Hepatocyte (in vitro differentiated cells): ENCODE results near the gene TBL1X. TPM values are rescaled to one million over a fixed set of nuclear protein-coding genes. Genes with fewer than 3 reads are reported as not detected.

Experiments used
- DNase-seq: peaks from one replicate; pipeline ENCODE4 v3.0.0-alpha.2; 2016; ENCODE audit warnings: low spot score
- H2AFZ ChIP-seq: fragments of 200-600 bp; sonication (generic); 2 replicates; pipeline ENCODE4 v1.6.0; 2016; ENCODE audit warnings: antibody characterized with exemption, mild to moderate bottlenecking
- H3K27ac ChIP-seq: fragments of 200-600 bp; sonication (generic); 2 replicates; pipeline ENCODE4 v1.5.1; 2016; ENCODE audit warnings: mild to moderate bottlenecking
- H3K27me3 ChIP-seq: fragments of 200-600 bp; sonication (generic); 2 replicates; pipeline ENCODE4 v1.6.1; 2016
- H3K36me3 ChIP-seq: fragments of 200-600 bp; sonication (generic); replicated peaks from 2 replicates; pipeline ENCODE4 v1.5.1; 2016; ENCODE audit warnings: low read depth; ENCODE audit not compliant: insufficient read depth
- H3K4me1 ChIP-seq: fragments of 200-600 bp; sonication (generic); 2 replicates; pipeline ENCODE4 v1.5.1; 2016; ENCODE audit warnings: mild to moderate bottlenecking, moderate library complexity; ENCODE audit not compliant: insufficient read depth
- H3K4me2 ChIP-seq: fragments of 200-600 bp; sonication (generic); 2 replicates; pipeline ENCODE4 v1.6.0; 2016
- H3K4me3 ChIP-seq: fragments of 200-600 bp; sonication (generic); 2 replicates; pipeline ENCODE4 v1.5.1; 2016; ENCODE audit warnings: mild to moderate bottlenecking
- H3K79me2 ChIP-seq: fragments of 200-600 bp; sonication (generic); 2 replicates; pipeline ENCODE4 v1.6.0; 2017; ENCODE audit warnings: mild to moderate bottlenecking
- H3K9me2 ChIP-seq: fragments of 200-600 bp; sonication (generic); replicated peaks from 2 replicates; pipeline ENCODE4 v1.6.0; 2017; ENCODE audit warnings: mild to moderate bottlenecking; ENCODE audit not compliant: insufficient read depth
- H3K9me3 ChIP-seq: fragments of 200-600 bp; sonication (generic); 2 replicates; pipeline ENCODE4 v1.5.1; 2016; ENCODE audit warnings: low read depth, mild to moderate bottlenecking
- H4K20me1 ChIP-seq: fragments of 200-600 bp; sonication (generic); 2 replicates; pipeline ENCODE4 v1.6.0; 2016; ENCODE audit warnings: mild to moderate bottlenecking; ENCODE audit not compliant: insufficient read depth, poor library complexity, severe bottlenecking
- CTCF ChIP-seq: fragments of 200-600 bp; sonication (generic); IDR thresholded peaks from 2 replicates; pipeline ENCODE4 v1.5.1; 2016; ENCODE audit warnings: antibody characterized with exemption, mild to moderate bottlenecking; ENCODE audit not compliant: poor library complexity
- EZH2 ChIP-seq: fragments of 200-600 bp; sonication (generic); IDR thresholded peaks from 2 replicates; pipeline ENCODE4 v1.6.1; 2016; ENCODE audit warnings: antibody characterized with exemption, mild to moderate bottlenecking, borderline replicate concordance
- EZH2phosphoT487 ChIP-seq: fragments of 200-600 bp; sonication (generic); IDR thresholded peaks from one replicate; pipeline ENCODE4 v1.6.1; 2018; ENCODE audit warnings: antibody characterized with exemption, mild to moderate bottlenecking, low read depth, moderate library complexity; ENCODE audit not compliant: unreplicated experiment, severe bottlenecking
- WGBS: methylation state at CpG from one replicate; pipeline ENCODE4 v1.1.6; 2016; ENCODE audit warnings: low lambda C conversion rate; ENCODE audit errors: missing lambda C conversion rate; 5-methylcytosine and 5-hydroxymethylcytosine counted together
- polyA plus RNA-seq: library from polyadenylated mRNA; unstranded; fragments of >200 nt; fragmentation: Nextera tagmentation; extraction: Ambion mirVana; gene quantifications from 2 replicates; pipeline ENCODE4 v1.2.1, GENCODE V29; 2016
- total RNA-seq: library from RNA; depleted of rRNA; stranded (reverse); fragments of >200 nt; gene quantifications from 2 replicates; pipeline ENCODE4 v1.2.3, GENCODE V29; 2014

TBL1X gene
- total and polyA plus RNA-seq, 2 experiments from 2014 or later = 14.9 to 16.0 TPM

GRCh38 chrX:9609987-9610386 lies 145.1 kb downstream of the TBL1X start:
- Histone ChIP-seq H4K20me1 (no peaks in the 10 kb centered on the region), H3K4me1 (no peaks in the 10 kb centered on the region), H3K4me2 (no peak overlapping the region), H3K36me3 (no peaks in the 10 kb centered on the region), H3K9me2 (no peaks in the 10 kb centered on the region), H3K27me3 (no peaks in the 10 kb centered on the region), H3K9me3 (no peaks in the 10 kb centered on the region), H3K27ac (no peak overlapping the region), H3K4me3 (no peak overlapping the region), H3K79me2 (peaks cover 2% of the 10 kb centered on the region), H2AFZ (no peak overlapping the region)
- no peak for DNase-seq
- 82% methylated on average over 3 of the region's 3 CpGs for WGBS
- TF ChIP-seq EZH2 (no peak), EZH2phosphoT487 (no peak), CTCF (no peak)

- no peak for DNase-seq
- no peak overlapping the region for H3K4me2 ChIP-seq
- peaks cover 2% of the 10 kb centered on the region for H3K79me2 ChIP-seq
- no peaks in the 10 kb centered on the region for H3K9me3 ChIP-seq
- H3K4me1 ChIP-seq = no peaks in the 10 kb centered on the region
- no peak overlapping the region for H3K27ac ChIP-seq
- no peak overlapping the region for H3K4me3 ChIP-seq
- TF ChIP-seq EZH2 = no peak
- TF ChIP-seq EZH2phosphoT487 = no peak
- no peak for TF ChIP-seq CTCF
- H3K9me2 ChIP-seq = no peaks in the 10 kb centered on the region
- H2AFZ ChIP-seq = no peak overlapping the region
- no peaks in the 10 kb centered on the region for H4K20me1 ChIP-seq
- WGBS = 51% methylated on average over 5 of the region's 5 CpGs
- H3K27me3 ChIP-seq = no peaks in the 10 kb centered on the region
- H3K36me3 ChIP-seq = no peaks in the 10 kb centered on the region
These were observed 146.0 kb downstream of the TBL1X start for GRCh38 chrX:9610771-9611392.

GRCh38 chrX:9611436-9612145 lies 146.7 kb downstream of the TBL1X start:
- Histone ChIP-seq H3K27ac (no peak overlapping the region), H3K9me2 (no peaks in the 10 kb centered on the region), H3K4me3 (no peak overlapping the region), H3K4me2 (no peak overlapping the region), H3K79me2 (peaks cover 2% of the 10 kb centered on the region), H3K36me3 (no peaks in the 10 kb centered on the region), H3K4me1 (no peaks in the 10 kb centered on the region), H4K20me1 (no peaks in the 10 kb centered on the region), H3K9me3 (no peaks in the 10 kb centered on the region), H2AFZ (no peak overlapping the region), H3K27me3 (no peaks in the 10 kb centered on the region)
- TF ChIP-seq EZH2phosphoT487 (no peak), CTCF (no peak), EZH2 (no peak)
- 74% methylated on average over 16 of the region's 16 CpGs for WGBS
- DNase-seq = no peak
